GM18505 (cell line): ENCODE measurements around the gene MAD1L1.

Source experiments
- ATAC-seq: cut with Tn5 transposase; IDR thresholded peaks from one replicate; pipeline ENCODE4 v1.9.1; 2021; ENCODE audit not compliant: unreplicated experiment
- POLR2A ChIP-seq: IDR thresholded peaks from 4 replicates; pipeline ENCODE4 v1.6.1; 2011; ENCODE audit warnings: borderline replicate concordance; ENCODE audit not compliant: insufficient read depth, insufficient read length; ENCODE audit errors: extremely low read depth

Gene MAD1L1

GRCh38 chr7:2227699-2228098 is 5.0 kb downstream of the MAD1L1 start:
- TF ChIP-seq POLR2A: no peak
- no peak for ATAC-seq

- TF ChIP-seq POLR2A: no peak
- ATAC-seq: no peak
Observed at GRCh38 chr7:2225830-2226229, 6.9 kb downstream of the MAD1L1 start.

- no peak for ATAC-seq
- no peak for TF ChIP-seq POLR2A
Observed at GRCh38 chr7:2225336-2225735, 7.4 kb downstream of the MAD1L1 start.

GRCh38 chr7:2224934-2225333 is 7.8 kb downstream of the MAD1L1 start:
- no peak for TF ChIP-seq POLR2A
- ATAC-seq: no peak

GRCh38 chr7:2224491-2224928 is 8.2 kb downstream of the MAD1L1 start:
- ATAC-seq: no peak
- no peak for TF ChIP-seq POLR2A

- TF ChIP-seq POLR2A: no peak
- no peak for ATAC-seq
Observed at GRCh38 chr7:2223321-2223720, 9.4 kb downstream of the MAD1L1 start.

GRCh38 chr7:2222516-2222915 is 10.2 kb downstream of the MAD1L1 start:
- TF ChIP-seq POLR2A: no peak
- no peak for ATAC-seq

GRCh38 chr7:2220954-2221353 is 11.8 kb downstream of the MAD1L1 start:
- ATAC-seq: no peak
- TF ChIP-seq POLR2A: no peak

- TF ChIP-seq POLR2A: no peak
Observed at GRCh38 chr7:2220506-2220905, 12.2 kb downstream of the MAD1L1 start.

GRCh38 chr7:2220030-2220429 is 12.7 kb downstream of the MAD1L1 start:
- TF ChIP-seq POLR2A: no peak
- ATAC-seq: no peak

More at GRCh38 chr7:2220506-2220905, 12.2 kb downstream of the MAD1L1 start:
- no peak for ATAC-seq

- no peak for TF ChIP-seq POLR2A
- no peak for ATAC-seq
Observed at GRCh38 chr7:2219606-2220005, 13.1 kb downstream of the MAD1L1 start.

- TF ChIP-seq POLR2A: no peak
- no peak for ATAC-seq
Observed at GRCh38 chr7:2219136-2219535, 13.6 kb downstream of the MAD1L1 start.

- no peak for ATAC-seq
- no peak for TF ChIP-seq POLR2A
Observed at GRCh38 chr7:2218444-2218785, 14.3 kb downstream of the MAD1L1 start.

GRCh38 chr7:2217716-2218443 is 14.9 kb downstream of the MAD1L1 start:
- no peak for TF ChIP-seq POLR2A

GRCh38 chr7:2217206-2217605 is 15.5 kb downstream of the MAD1L1 start:
- no peak for TF ChIP-seq POLR2A
- ATAC-seq: no peak

More at GRCh38 chr7:2217716-2218443, 14.9 kb downstream of the MAD1L1 start:
- no peak for ATAC-seq
